Measurements from ENCODE around the gene ANO2.

DNA sequence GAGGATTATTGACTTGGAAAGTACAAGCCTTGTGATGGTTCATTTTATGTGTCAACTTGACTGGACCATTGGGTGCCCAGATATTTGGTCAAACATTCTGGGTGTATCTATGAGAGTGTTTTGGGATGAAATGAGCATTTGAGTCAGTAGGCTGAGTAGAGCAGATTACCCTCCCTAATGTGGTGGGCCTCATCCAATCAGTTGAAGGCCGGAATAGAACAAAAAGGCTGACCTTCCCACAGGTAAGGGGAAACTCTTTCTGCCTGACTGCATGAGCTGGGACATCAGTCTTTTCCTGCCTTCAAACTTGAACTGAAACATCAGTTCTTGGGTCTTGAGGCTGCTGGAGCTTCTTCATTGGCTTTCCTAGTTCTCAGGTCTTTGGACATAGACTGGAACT lies 98.1 kb downstream of the ANO2 start:
- TF ChIP-seq JUND (IDR thresholded peaks at IDR 0.05), result no peak
- TF ChIP-seq, protein P1, sequence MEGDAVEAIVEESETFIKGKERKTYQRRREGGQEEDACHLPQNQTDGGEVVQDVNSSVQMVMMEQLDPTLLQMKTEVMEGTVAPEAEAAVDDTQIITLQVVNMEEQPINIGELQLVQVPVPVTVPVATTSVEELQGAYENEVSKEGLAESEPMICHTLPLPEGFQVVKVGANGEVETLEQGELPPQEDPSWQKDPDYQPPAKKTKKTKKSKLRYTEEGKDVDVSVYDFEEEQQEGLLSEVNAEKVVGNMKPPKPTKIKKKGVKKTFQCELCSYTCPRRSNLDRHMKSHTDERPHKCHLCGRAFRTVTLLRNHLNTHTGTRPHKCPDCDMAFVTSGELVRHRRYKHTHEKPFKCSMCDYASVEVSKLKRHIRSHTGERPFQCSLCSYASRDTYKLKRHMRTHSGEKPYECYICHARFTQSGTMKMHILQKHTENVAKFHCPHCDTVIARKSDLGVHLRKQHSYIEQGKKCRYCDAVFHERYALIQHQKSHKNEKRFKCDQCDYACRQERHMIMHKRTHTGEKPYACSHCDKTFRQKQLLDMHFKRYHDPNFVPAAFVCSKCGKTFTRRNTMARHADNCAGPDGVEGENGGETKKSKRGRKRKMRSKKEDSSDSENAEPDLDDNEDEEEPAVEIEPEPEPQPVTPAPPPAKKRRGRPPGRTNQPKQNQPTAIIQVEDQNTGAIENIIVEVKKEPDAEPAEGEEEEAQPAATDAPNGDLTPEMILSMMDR (IDR thresholded peaks at IDR 0.05; ENCODE audit: low read depth, low read length, missing input control), result no peak
- TF ChIP-seq, protein P2, sequence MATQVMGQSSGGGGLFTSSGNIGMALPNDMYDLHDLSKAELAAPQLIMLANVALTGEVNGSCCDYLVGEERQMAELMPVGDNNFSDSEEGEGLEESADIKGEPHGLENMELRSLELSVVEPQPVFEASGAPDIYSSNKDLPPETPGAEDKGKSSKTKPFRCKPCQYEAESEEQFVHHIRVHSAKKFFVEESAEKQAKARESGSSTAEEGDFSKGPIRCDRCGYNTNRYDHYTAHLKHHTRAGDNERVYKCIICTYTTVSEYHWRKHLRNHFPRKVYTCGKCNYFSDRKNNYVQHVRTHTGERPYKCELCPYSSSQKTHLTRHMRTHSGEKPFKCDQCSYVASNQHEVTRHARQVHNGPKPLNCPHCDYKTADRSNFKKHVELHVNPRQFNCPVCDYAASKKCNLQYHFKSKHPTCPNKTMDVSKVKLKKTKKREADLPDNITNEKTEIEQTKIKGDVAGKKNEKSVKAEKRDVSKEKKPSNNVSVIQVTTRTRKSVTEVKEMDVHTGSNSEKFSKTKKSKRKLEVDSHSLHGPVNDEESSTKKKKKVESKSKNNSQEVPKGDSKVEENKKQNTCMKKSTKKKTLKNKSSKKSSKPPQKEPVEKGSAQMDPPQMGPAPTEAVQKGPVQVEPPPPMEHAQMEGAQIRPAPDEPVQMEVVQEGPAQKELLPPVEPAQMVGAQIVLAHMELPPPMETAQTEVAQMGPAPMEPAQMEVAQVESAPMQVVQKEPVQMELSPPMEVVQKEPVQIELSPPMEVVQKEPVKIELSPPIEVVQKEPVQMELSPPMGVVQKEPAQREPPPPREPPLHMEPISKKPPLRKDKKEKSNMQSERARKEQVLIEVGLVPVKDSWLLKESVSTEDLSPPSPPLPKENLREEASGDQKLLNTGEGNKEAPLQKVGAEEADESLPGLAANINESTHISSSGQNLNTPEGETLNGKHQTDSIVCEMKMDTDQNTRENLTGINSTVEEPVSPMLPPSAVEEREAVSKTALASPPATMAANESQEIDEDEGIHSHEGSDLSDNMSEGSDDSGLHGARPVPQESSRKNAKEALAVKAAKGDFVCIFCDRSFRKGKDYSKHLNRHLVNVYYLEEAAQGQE (IDR thresholded peaks at IDR 0.05), result no peak
- no peak for TF ChIP-seq GABPA (IDR thresholded peaks at IDR 0.05 in 1 of 2, conservative IDR thresholded peaks at IDR 0.05 in 1 of 2)

Data from liver (tissue), 3 donors.